Renal cortical epithelial cell (primary cell): ENCODE results near the gene SLC26A2. TPM values are rescaled to one million over a fixed set of nuclear protein-coding genes. Genes with fewer than 3 reads are reported as not detected.

Source experiments
- DNase-seq: peaks from one replicate; pipeline ENCODE4 v3.0.0-alpha.2; 2011; ENCODE audit warnings: low read depth
- total RNA-seq: library from RNA; depleted of rRNA; stranded (reverse); fragments of >200 nt; gene quantifications from 2 replicates; pipeline ENCODE4 v1.2.3, GENCODE V29; 2014

SLC26A2 gene
- total RNA-seq, 1 donor from 2014 or later: 100.0 TPM

- DNase-seq: no peak
Observed at GRCh38 chr5:150035139-150035895, 74.8 kb downstream of the SLC26A2 start.

GRCh38 chr5:150036513-150036912 is 76.0 kb downstream of the SLC26A2 start:
- DNase-seq: peak; percentile 14

Other genes starting within 250 kb of the SLC26A2 start
- 0.52 and 0.55 TPM in 2 replicates for gene PPARGC1B, start 230.4 kb upstream of the SLC26A2 start, total RNA-seq
- 0.10 TPM in 1 of 2 replicates, not detected in the other for gene PDE6A, start 16.0 kb upstream of the SLC26A2 start, total RNA-seq
- gene TIGD6, start 39.9 kb downstream of the SLC26A2 start, total RNA-seq: 3.0 and 7.7 TPM in 2 replicates
- gene HMGXB3, start 40.0 kb downstream of the SLC26A2 start, total RNA-seq: 29.3 and 50.4 TPM in 2 replicates
- gene CSF1R, start 125.8 kb downstream of the SLC26A2 start, total RNA-seq: not detected in 2 replicates
- gene PDGFRB, start 195.1 kb downstream of the SLC26A2 start, total RNA-seq: 0.30 and 0.52 TPM in 2 replicates
- gene CDX1, start 206.0 kb downstream of the SLC26A2 start, total RNA-seq: not detected in 2 replicates
- not detected in 2 replicates for gene SLC6A7, start 229.3 kb downstream of the SLC26A2 start, total RNA-seq